Choroid plexus epithelial cell (primary cell): ENCODE results near the gene PRSS21.

Source experiments
- DNase-seq: peaks from one replicate; pipeline ENCODE4 v3.0.0-alpha.2; 2010; ENCODE audit warnings: low read depth
- H3K4me3 ChIP-seq: 2 replicates; pipeline ENCODE4 v1.5.1; 2011; ENCODE audit warnings: low read depth, mild to moderate bottlenecking, control low read depth, low read length, moderate library complexity
- CTCF ChIP-seq: conservative IDR thresholded peaks from 2 replicates; pipeline ENCODE4 v1.5.1; 2011; ENCODE audit warnings: low read depth, mild to moderate bottlenecking, control low read depth, inconsistent platforms, low read length, moderate library complexity

PRSS21 gene

GRCh38 chr16:2830355-2830695, 13.3 kb downstream of the PRSS21 start:
- H3K4me3 ChIP-seq: no peak overlapping the region
- no peak for TF ChIP-seq CTCF
- no peak for DNase-seq

- no peak overlapping the region for H3K4me3 ChIP-seq
- no peak for TF ChIP-seq CTCF
- no peak for DNase-seq
These were observed 14.2 kb downstream of the PRSS21 start for GRCh38 chr16:2831203-2831602.

DNA sequence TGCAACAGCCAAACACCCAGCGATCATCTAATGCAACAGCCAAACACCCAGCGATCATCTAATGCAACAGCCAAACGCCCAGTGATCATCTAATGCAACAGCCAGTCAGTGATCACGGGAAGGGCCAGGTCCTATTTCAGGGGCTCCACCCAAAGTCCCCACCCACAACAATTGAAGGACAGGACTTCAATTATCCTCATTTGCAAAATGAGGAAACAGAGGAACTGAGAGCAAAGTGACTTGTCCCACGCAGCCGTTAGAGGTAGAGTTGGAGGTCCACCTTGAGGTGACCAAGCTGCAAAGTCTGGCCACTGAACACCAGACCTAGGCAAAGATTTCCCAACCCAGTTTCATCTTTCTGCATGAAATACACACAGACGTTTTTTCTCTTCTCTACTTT, 16.7 kb downstream of the PRSS21 start:
- no peak for TF ChIP-seq CTCF
- DNase-seq: no peak

GRCh38 chr16:2834968-2835367, 17.9 kb downstream of the PRSS21 start:
- H3K4me3 ChIP-seq: no peak overlapping the region
- no peak for DNase-seq
- no peak for TF ChIP-seq CTCF

More for the DNA sequence above, 16.7 kb downstream of the PRSS21 start:
- H3K4me3 ChIP-seq: no peak overlapping the region

- no peak for TF ChIP-seq CTCF
- H3K4me3 ChIP-seq: no peak overlapping the region
- peak; percentile 77 for DNase-seq
These were observed 18.8 kb downstream of the PRSS21 start for GRCh38 chr16:2835638-2836493.

DNA sequence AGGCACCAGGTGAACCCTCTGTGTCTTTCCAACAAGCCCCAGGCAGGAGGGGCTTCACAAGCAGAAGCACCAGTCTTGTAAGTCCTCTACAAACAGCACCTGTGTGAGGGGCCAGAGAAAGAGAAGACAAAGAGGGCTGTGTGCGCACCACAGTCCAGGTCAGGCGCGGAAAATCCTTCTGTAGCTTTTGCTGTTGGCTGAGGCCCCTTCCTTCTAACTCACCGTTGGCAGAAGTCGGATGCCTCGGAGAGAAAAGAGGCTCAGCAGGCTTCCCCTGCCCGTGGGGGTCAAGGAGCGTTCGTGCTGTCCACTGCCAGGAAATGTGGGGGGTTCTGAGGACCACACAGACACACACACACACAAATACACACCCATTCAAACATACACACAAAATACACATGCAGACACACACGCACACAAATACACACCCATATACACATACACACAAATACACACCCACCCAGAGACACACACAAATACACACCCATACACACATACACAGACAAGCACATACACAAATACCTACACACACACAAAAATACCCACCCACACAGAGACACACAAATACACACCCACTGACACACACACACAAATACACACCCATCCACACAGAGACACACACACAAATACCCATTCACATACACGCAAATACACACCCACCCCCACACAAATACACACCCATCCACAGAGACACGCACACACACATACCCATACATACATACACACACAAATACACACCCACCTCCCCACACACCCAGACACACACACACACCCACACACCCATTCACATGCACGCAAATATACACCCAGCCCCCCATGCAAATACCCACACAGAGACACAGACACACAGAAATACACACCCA, 19.8 kb downstream of the PRSS21 start:
- no peak for DNase-seq
- no peak overlapping the region for H3K4me3 ChIP-seq
- no peak for TF ChIP-seq CTCF

DNA sequence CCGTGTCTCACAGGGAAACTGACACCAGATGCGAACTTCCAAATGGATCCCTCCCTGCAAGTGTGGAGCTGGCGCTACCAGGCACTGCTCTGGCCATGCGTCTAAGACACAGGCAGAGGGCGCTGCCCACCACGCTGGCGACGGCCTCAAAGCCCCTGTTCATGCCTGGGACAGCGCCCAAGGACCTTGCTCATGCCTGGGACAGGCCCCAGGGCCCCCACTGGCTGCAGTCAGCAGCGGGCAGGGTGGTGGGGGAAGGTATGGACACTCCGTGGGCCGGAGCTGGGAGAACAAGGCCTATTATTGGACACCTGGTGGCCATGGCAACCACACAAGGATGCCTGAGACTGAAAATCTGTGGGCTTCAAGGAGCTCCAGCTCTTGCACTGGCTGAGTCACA, 21.9 kb downstream of the PRSS21 start:
- TF ChIP-seq CTCF: peak; percentile 90
- H3K4me3 ChIP-seq: no peak overlapping the region
- DNase-seq: peak; percentile 82
